Measurements from ENCODE around the gene CCNI.

GRCh38 chr4:77073981-77074380 lies 1.8 kb downstream of the CCNI start:
- TF ChIP-seq EZH2 (IDR thresholded peaks at IDR 0.05) = no peak
- TF ChIP-seq POLR2AphosphoS5 (IDR thresholded peaks at IDR 0.05; ENCODE audit: borderline replicate concordance, low read depth, low read length) = no peak
